ENCODE data around the gene PLCB1. TPM values are rescaled to one million over a fixed set of nuclear protein-coding genes. Genes with fewer than 3 reads are reported as not detected.

Gene PLCB1
- total and polyA plus RNA-seq, 2 experiments from 2014 or later, result 14.9 to 20.7 TPM

DNA sequence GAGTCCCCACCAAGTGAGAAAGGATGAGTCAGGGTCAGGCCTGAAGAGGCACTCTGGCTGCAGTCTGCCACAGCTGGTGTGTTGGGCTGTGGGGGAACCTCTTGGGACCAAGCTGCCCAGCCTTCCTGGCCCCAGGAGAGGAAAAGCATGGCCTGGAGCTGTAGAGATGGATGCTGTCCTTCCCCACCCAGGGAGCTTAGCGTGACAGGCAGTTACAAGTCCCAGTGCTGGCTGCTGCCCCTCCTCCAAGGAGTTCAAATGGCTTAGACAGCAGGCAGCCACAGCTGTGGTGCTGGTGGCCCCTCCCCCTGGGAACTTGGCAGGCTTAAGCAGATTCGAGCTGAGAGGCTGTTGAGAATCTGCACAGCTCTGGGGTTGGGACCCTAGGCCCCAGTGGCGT, 253.2 kb downstream of the PLCB1 start (continued):
- TF ChIP-seq, protein P1, sequence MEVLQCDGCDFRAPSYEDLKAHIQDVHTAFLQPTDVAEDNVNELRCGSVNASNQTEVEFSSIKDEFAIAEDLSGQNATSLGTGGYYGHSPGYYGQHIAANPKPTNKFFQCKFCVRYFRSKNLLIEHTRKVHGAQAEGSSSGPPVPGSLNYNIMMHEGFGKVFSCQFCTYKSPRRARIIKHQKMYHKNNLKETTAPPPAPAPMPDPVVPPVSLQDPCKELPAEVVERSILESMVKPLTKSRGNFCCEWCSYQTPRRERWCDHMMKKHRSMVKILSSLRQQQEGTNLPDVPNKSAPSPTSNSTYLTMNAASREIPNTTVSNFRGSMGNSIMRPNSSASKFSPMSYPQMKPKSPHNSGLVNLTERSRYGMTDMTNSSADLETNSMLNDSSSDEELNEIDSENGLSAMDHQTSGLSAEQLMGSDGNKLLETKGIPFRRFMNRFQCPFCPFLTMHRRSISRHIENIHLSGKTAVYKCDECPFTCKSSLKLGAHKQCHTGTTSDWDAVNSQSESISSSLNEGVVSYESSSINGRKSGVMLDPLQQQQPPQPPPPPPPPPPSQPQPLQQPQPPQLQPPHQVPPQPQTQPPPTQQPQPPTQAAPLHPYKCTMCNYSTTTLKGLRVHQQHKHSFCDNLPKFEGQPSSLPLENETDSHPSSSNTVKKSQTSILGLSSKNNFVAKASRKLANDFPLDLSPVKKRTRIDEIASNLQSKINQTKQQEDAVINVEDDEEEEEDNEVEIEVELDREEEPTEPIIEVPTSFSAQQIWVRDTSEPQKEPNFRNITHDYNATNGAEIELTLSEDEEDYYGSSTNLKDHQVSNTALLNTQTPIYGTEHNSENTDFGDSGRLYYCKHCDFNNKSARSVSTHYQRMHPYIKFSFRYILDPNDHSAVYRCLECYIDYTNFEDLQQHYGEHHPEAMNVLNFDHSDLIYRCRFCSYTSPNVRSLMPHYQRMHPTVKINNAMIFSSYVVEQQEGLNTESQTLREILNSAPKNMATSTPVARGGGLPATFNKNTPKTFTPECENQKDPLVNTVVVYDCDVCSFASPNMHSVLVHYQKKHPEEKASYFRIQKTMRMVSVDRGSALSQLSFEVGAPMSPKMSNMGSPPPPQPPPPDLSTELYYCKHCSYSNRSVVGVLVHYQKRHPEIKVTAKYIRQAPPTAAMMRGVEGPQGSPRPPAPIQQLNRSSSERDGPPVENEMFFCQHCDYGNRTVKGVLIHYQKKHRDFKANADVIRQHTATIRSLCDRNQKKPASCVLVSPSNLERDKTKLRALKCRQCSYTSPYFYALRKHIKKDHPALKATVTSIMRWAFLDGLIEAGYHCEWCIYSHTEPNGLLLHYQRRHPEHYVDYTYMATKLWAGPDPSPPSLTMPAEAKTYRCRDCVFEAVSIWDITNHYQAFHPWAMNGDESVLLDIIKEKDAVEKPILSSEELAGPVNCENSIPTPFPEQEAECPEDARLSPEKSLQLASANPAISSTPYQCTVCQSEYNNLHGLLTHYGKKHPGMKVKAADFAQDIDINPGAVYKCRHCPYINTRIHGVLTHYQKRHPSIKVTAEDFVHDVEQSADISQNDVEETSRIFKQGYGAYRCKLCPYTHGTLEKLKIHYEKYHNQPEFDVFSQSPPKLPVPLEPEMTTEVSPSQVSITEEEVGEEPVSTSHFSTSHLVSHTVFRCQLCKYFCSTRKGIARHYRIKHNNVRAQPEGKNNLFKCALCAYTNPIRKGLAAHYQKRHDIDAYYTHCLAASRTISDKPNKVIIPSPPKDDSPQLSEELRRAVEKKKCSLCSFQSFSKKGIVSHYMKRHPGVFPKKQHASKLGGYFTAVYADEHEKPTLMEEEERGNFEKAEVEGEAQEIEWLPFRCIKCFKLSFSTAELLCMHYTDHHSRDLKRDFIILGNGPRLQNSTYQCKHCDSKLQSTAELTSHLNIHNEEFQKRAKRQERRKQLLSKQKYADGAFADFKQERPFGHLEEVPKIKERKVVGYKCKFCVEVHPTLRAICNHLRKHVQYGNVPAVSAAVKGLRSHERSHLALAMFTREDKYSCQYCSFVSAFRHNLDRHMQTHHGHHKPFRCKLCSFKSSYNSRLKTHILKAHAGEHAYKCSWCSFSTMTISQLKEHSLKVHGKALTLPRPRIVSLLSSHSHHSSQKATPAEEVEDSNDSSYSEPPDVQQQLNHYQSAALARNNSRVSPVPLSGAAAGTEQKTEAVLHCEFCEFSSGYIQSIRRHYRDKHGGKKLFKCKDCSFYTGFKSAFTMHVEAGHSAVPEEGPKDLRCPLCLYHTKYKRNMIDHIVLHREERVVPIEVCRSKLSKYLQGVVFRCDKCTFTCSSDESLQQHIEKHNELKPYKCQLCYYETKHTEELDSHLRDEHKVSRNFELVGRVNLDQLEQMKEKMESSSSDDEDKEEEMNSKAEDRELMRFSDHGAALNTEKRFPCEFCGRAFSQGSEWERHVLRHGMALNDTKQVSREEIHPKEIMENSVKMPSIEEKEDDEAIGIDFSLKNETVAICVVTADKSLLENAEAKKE (CRISPR knock-in tag; IDR thresholded peaks at IDR 0.05), result no peak
- no peak for TF ChIP-seq ZNF114 (CRISPR knock-in tag; IDR thresholded peaks at IDR 0.05)
- TF ChIP-seq CREB1 (CRISPR knock-in tag; IDR thresholded peaks at IDR 0.05; ENCODE audit: low read depth), result no peak

DNA sequence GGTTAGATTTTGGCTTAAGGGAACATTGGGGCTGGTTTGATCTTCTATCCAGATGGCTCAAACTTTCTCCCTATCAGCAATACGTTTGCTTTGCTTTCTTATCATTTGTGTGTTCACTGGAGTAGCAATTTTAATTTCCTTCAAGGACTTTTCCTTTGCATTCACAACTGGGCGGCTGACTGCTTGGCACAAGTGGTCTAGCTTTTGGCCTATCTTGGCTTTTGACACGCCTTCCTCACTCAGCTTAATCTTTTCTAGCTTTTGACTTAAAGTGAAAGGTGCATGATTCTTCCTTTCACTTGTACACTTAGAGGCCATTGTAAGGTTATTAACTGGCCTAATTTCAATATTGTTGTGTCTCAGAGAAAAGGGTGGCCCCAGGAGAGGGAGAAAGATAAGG, 254.9 kb downstream of the PLCB1 start:
- DNase-seq (ENCODE audit: low spot score) (no peak), ATAC-seq (no peak)
- TF ChIP-seq, protein P1 (CRISPR knock-in tag; IDR thresholded peaks at IDR 0.05), result no peak
- TF ChIP-seq JUNB (IDR thresholded peaks at IDR 0.05; ENCODE audit: unreplicated experiment) (no peak), STAT1 (IDR thresholded peaks at IDR 0.05; ENCODE audit: unreplicated experiment) (no peak), NANOG (IDR thresholded peaks at IDR 0.05; ENCODE audit: borderline replicate concordance) (no peak), CREB1 (CRISPR knock-in tag; IDR thresholded peaks at IDR 0.05; ENCODE audit: low read depth) (no peak), EZH2 (IDR thresholded peaks at IDR 0.05; ENCODE audit: low read depth, unreplicated experiment) (no peak)
- TF ChIP-seq, protein P2, sequence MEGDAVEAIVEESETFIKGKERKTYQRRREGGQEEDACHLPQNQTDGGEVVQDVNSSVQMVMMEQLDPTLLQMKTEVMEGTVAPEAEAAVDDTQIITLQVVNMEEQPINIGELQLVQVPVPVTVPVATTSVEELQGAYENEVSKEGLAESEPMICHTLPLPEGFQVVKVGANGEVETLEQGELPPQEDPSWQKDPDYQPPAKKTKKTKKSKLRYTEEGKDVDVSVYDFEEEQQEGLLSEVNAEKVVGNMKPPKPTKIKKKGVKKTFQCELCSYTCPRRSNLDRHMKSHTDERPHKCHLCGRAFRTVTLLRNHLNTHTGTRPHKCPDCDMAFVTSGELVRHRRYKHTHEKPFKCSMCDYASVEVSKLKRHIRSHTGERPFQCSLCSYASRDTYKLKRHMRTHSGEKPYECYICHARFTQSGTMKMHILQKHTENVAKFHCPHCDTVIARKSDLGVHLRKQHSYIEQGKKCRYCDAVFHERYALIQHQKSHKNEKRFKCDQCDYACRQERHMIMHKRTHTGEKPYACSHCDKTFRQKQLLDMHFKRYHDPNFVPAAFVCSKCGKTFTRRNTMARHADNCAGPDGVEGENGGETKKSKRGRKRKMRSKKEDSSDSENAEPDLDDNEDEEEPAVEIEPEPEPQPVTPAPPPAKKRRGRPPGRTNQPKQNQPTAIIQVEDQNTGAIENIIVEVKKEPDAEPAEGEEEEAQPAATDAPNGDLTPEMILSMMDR (conservative IDR thresholded peaks at IDR 0.05; ENCODE audit: low read depth in 2 of 2), result no peak
- no peaks in the 10 kb centered on the region for H3K4me1 ChIP-seq (ENCODE audit: insufficient read depth)
- no peak overlapping the region for H3K27ac ChIP-seq (ENCODE audit: low read depth)
- no peak overlapping the region for H3K4me2 ChIP-seq
- Mint-ChIP-seq H3K27me3 (ENCODE audit: insufficient read depth, low read depth, poor library complexity) (peaks cover 6% of the 10 kb centered on the region), H3K36me3 (ENCODE audit: low read depth) (no peaks in the 10 kb centered on the region), H3K4me3 (no peak overlapping the region), H3K27ac (no peak overlapping the region), H3K4me1 (peaks cover 5% of the 10 kb centered on the region; the same call in 2 of the 3 replicates), H3K9me3 (peaks cover 6% of the 10 kb centered on the region; the same call in 2 of the 3 replicates)
- H3K27me3 ChIP-seq (ENCODE audit: insufficient read depth), result no peaks in the 10 kb centered on the region
- no peaks in the 10 kb centered on the region for H4K20me1 ChIP-seq (replicated peaks; ENCODE audit: insufficient read depth)
- peaks cover 11% of the 10 kb centered on the region; the same call in 1 of the 2 replicates for H3K9me2 ChIP-seq (ENCODE audit: insufficient read depth)
- H3K79me2 ChIP-seq (replicated peaks; ENCODE audit: insufficient read depth), result no peaks in the 10 kb centered on the region
- no peaks in the 10 kb centered on the region for H3F3A ChIP-seq (replicated peaks; ENCODE audit: low read depth)
- no peaks in the 10 kb centered on the region for H3K36me3 ChIP-seq (ENCODE audit: insufficient read depth)
- no peak overlapping the region for H3K4me3 ChIP-seq
- no peak overlapping the region for H2AFZ ChIP-seq
